ENCODE measurements around the gene TET2.

TET2 gene

GRCh38 chr4:105127170-105127445 is 19.6 kb upstream of the TET2 start:
- in situ Hi-C loops (cut with HindIII; ENCODE audit: low sequenced_read_pairs): no loop called here
- H3K4me3 ChIP-seq (ENCODE audit: low read depth, low read length): no peak overlapping the region
- TF ChIP-seq, protein P1, sequence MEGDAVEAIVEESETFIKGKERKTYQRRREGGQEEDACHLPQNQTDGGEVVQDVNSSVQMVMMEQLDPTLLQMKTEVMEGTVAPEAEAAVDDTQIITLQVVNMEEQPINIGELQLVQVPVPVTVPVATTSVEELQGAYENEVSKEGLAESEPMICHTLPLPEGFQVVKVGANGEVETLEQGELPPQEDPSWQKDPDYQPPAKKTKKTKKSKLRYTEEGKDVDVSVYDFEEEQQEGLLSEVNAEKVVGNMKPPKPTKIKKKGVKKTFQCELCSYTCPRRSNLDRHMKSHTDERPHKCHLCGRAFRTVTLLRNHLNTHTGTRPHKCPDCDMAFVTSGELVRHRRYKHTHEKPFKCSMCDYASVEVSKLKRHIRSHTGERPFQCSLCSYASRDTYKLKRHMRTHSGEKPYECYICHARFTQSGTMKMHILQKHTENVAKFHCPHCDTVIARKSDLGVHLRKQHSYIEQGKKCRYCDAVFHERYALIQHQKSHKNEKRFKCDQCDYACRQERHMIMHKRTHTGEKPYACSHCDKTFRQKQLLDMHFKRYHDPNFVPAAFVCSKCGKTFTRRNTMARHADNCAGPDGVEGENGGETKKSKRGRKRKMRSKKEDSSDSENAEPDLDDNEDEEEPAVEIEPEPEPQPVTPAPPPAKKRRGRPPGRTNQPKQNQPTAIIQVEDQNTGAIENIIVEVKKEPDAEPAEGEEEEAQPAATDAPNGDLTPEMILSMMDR (IDR thresholded peaks at IDR 0.05; ENCODE audit: low read depth, low read length, missing control alignments): no peak
- no peak for DNase-seq (ENCODE audit: low read depth)

DNA sequence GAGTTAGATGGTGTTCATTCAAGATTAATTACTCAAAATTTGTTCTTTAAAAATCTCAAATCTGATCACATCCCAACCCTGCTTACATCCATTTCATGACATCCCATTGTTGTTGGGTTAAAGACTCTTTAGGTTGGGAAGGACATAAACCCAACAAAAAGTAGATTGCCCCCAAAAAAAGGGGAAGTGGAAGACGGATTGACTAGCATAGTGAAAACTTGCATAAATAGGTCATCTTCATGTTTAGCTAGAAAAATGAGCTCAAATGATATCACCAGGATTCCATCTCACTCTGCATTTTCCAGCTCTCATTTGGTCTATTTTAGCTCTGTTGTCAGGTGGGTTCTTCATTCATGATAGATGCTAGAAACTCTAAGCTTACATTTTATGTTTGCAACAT is 18.5 kb upstream of the TET2 start:
- TF ChIP-seq, protein P1 (IDR thresholded peaks at IDR 0.05; ENCODE audit: low read depth, low read length, missing control alignments): no peak
- in situ Hi-C loops (cut with HindIII; ENCODE audit: low sequenced_read_pairs): no loop called here

GRCh38 chr4:105129286-105130040 is 17.2 kb upstream of the TET2 start:
- no peak overlapping the region for H3K4me3 ChIP-seq (ENCODE audit: low read depth, low read length)
- in situ Hi-C loops (cut with HindIII; ENCODE audit: low sequenced_read_pairs): no loop called here

More for the DNA sequence above, 18.5 kb upstream of the TET2 start:
- no peak for DNase-seq (ENCODE audit: low read depth)
- no peak overlapping the region for H3K4me3 ChIP-seq (ENCODE audit: low read depth, low read length)

DNA sequence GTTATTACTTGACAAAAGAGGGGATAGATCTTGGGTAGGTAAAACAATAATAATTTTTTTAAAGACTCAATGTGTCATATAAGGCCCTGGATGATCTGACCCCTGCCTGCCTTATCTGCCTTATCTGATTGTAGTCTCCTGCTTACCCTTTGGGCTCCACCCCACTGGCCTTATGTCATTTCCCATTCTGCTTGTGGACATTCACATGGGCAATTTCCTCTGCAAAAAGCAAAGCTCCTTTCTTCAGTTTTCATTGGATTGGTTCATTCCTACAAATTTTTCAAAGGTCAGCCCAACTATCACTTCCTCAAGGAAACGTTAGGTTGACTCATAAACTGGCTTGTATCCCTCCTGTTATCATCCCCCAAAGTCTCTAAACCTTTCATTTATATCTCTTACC is 15.7 kb upstream of the TET2 start:
- H3K4me3 ChIP-seq (ENCODE audit: low read depth, low read length): no peak overlapping the region
- no peak for DNase-seq (ENCODE audit: low read depth)
- TF ChIP-seq, protein P1 (IDR thresholded peaks at IDR 0.05; ENCODE audit: low read depth, low read length, missing control alignments): no peak
- in situ Hi-C loops (cut with HindIII; ENCODE audit: low sequenced_read_pairs): no loop called here

More at GRCh38 chr4:105129286-105130040, 17.2 kb upstream of the TET2 start:
- DNase-seq (ENCODE audit: low read depth): no peak
- TF ChIP-seq, protein P1 (IDR thresholded peaks at IDR 0.05; ENCODE audit: low read depth, low read length, missing control alignments): no peak

GRCh38 chr4:105133976-105134375 is 12.7 kb upstream of the TET2 start:
- no peak for DNase-seq (ENCODE audit: low read depth)
- TF ChIP-seq, protein P1 (IDR thresholded peaks at IDR 0.05; ENCODE audit: low read depth, low read length, missing control alignments): no peak

DNA sequence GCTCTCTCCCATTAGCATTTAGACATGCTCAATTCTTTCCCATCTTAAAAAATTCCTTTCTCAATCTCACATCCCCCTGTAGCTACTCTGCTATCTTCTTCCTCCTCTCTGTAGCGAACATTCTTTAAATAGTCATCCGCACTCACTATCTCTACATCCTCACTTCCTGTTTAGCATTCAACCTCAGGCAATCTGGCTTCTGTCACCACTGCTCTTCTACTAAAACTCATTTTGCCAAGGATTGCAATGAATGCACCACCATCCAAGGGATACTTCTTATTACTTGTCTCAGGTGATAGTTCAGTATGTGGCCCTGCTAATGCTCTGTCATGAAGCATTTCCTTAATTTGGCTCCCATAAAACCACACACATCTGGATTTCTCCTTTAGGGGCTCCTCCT is 10.9 kb upstream of the TET2 start:
- in situ Hi-C loops (cut with HindIII; ENCODE audit: low sequenced_read_pairs): no loop called here
- no peak overlapping the region for H3K4me3 ChIP-seq (ENCODE audit: low read depth, low read length)
- DNase-seq (ENCODE audit: low read depth): no peak
- TF ChIP-seq, protein P1 (IDR thresholded peaks at IDR 0.05; ENCODE audit: low read depth, low read length, missing control alignments): no peak

More at GRCh38 chr4:105133976-105134375, 12.7 kb upstream of the TET2 start:
- no peak overlapping the region for H3K4me3 ChIP-seq (ENCODE audit: low read depth, low read length)
- in situ Hi-C loops (cut with HindIII; ENCODE audit: low sequenced_read_pairs): no loop called here
